ENCODE data around the gene AKTIP.

DNA sequence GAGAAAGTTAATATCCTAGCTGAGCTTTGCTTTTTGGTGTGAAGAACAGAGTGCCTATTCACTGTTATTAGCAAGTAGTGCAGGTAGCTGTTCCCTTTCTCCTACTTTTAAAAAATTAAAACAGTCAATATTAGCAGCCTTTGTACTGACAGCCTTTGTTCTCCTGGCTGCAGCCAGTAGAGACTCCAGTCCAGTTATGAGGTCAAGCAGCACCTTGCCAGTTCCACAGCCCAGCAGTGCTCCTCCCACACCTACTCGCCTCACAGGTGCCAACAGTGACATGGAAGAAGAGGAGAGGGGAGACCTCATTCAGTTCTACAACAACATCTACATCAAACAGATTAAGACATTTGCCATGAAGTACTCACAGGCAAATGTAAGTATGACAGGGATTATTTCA, 22.6 kb downstream of the AKTIP start:
- no peak for TF ChIP-seq SMC3 (IDR thresholded peaks at IDR 0.05; ENCODE audit: low read depth, low read length)
- TF ChIP-seq, protein P1, sequence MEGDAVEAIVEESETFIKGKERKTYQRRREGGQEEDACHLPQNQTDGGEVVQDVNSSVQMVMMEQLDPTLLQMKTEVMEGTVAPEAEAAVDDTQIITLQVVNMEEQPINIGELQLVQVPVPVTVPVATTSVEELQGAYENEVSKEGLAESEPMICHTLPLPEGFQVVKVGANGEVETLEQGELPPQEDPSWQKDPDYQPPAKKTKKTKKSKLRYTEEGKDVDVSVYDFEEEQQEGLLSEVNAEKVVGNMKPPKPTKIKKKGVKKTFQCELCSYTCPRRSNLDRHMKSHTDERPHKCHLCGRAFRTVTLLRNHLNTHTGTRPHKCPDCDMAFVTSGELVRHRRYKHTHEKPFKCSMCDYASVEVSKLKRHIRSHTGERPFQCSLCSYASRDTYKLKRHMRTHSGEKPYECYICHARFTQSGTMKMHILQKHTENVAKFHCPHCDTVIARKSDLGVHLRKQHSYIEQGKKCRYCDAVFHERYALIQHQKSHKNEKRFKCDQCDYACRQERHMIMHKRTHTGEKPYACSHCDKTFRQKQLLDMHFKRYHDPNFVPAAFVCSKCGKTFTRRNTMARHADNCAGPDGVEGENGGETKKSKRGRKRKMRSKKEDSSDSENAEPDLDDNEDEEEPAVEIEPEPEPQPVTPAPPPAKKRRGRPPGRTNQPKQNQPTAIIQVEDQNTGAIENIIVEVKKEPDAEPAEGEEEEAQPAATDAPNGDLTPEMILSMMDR (conservative IDR thresholded peaks at IDR 0.05; ENCODE audit: low read depth, low read length) = no peak
- TF ChIP-seq RAD21 (IDR thresholded peaks at IDR 0.05; ENCODE audit: low read length) = no peak
- TF ChIP-seq FOS (IDR thresholded peaks at IDR 0.05; ENCODE audit: low read depth, low read length) = no peak
- no peak for TF ChIP-seq RFX5 (IDR thresholded peaks at IDR 0.05; ENCODE audit: low read depth, low read length)
- TF ChIP-seq, protein P2, sequence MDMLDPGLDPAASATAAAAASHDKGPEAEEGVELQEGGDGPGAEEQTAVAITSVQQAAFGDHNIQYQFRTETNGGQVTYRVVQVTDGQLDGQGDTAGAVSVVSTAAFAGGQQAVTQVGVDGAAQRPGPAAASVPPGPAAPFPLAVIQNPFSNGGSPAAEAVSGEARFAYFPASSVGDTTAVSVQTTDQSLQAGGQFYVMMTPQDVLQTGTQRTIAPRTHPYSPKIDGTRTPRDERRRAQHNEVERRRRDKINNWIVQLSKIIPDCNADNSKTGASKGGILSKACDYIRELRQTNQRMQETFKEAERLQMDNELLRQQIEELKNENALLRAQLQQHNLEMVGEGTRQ (IDR thresholded peaks at IDR 0.05; ENCODE audit: low read depth, low read length) = no peak
- no peak for TF ChIP-seq CEBPB (IDR thresholded peaks at IDR 0.05; ENCODE audit: low read depth, low read length)
- TF ChIP-seq POLR2A (IDR thresholded peaks at IDR 0.05; ENCODE audit: low read depth, low read length) = no peak
- TF ChIP-seq RCOR1 (IDR thresholded peaks at IDR 0.05; ENCODE audit: insufficient replicate concordance, low read length) = no peak
- TF ChIP-seq MAZ (IDR thresholded peaks at IDR 0.05; ENCODE audit: borderline replicate concordance, low read depth, low read length) = no peak
- TF ChIP-seq, protein P3, sequence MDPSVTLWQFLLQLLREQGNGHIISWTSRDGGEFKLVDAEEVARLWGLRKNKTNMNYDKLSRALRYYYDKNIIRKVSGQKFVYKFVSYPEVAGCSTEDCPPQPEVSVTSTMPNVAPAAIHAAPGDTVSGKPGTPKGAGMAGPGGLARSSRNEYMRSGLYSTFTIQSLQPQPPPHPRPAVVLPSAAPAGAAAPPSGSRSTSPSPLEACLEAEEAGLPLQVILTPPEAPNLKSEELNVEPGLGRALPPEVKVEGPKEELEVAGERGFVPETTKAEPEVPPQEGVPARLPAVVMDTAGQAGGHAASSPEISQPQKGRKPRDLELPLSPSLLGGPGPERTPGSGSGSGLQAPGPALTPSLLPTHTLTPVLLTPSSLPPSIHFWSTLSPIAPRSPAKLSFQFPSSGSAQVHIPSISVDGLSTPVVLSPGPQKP (IDR thresholded peaks at IDR 0.05; ENCODE audit: borderline replicate concordance, low read depth, low read length) = no peak
